ENCODE results near the gene CPNE6.

DNA sequence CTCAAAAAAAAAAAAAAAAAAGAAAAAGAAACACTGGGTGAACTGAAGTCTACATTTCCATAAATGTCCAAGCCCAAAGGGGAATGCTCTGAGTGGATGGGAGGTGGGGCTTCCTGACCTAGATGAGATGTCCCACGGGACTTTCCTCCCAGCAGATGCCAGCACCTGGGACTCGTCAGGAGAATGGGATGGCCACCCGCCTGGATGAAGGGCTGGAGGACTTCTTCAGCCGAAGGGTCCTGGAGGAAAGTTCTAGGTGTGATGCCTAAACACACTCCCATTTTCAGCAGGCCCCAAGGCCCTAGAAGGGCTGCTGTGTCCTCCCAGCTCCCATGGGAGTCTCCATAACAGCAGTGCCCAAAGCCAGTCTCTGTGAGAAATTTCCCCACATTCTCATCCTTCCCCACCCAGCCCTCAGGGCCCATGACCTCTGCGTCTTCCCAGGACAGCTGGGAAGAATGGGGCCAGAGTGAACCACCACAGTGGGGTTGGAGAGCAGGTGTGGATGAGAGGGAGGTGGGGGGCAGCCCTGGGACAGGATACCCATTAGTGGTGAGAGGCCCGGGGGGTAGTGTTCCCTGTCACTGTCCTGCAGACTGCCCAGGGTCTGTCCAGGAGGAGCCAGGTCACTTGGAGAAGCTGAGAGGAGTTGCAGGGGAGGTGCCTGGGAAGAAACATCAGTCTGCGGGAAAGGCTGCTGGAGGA, 7.1 kb upstream of the CPNE6 start:
- TF ChIP-seq TCF12 (IDR thresholded peaks at IDR 0.05), result no peak
- TF ChIP-seq RCOR1 (IDR thresholded peaks at IDR 0.05; ENCODE audit: low read length), result no peak
- TF ChIP-seq MEF2A (IDR thresholded peaks at IDR 0.05; ENCODE audit: borderline replicate concordance, low read depth), result no peak
- TF ChIP-seq, protein P1, sequence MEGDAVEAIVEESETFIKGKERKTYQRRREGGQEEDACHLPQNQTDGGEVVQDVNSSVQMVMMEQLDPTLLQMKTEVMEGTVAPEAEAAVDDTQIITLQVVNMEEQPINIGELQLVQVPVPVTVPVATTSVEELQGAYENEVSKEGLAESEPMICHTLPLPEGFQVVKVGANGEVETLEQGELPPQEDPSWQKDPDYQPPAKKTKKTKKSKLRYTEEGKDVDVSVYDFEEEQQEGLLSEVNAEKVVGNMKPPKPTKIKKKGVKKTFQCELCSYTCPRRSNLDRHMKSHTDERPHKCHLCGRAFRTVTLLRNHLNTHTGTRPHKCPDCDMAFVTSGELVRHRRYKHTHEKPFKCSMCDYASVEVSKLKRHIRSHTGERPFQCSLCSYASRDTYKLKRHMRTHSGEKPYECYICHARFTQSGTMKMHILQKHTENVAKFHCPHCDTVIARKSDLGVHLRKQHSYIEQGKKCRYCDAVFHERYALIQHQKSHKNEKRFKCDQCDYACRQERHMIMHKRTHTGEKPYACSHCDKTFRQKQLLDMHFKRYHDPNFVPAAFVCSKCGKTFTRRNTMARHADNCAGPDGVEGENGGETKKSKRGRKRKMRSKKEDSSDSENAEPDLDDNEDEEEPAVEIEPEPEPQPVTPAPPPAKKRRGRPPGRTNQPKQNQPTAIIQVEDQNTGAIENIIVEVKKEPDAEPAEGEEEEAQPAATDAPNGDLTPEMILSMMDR (IDR thresholded peaks at IDR 0.05), result no peak
- no peak for TF ChIP-seq TEAD4 (IDR thresholded peaks at IDR 0.05; ENCODE audit: borderline replicate concordance, insufficient read depth)
- TF ChIP-seq EP300 (IDR thresholded peaks at IDR 0.05; ENCODE audit: borderline replicate concordance in 1 of 2, low read depth in 1 of 2, low read length in 1 of 2), result no peak
- no peak for TF ChIP-seq POLR2AphosphoS5 (IDR thresholded peaks at IDR 0.05; ENCODE audit: low read depth, low read length)
- no peak for TF ChIP-seq RAD21 (IDR thresholded peaks at IDR 0.05; ENCODE audit: low read length)
- TF ChIP-seq, protein P2, sequence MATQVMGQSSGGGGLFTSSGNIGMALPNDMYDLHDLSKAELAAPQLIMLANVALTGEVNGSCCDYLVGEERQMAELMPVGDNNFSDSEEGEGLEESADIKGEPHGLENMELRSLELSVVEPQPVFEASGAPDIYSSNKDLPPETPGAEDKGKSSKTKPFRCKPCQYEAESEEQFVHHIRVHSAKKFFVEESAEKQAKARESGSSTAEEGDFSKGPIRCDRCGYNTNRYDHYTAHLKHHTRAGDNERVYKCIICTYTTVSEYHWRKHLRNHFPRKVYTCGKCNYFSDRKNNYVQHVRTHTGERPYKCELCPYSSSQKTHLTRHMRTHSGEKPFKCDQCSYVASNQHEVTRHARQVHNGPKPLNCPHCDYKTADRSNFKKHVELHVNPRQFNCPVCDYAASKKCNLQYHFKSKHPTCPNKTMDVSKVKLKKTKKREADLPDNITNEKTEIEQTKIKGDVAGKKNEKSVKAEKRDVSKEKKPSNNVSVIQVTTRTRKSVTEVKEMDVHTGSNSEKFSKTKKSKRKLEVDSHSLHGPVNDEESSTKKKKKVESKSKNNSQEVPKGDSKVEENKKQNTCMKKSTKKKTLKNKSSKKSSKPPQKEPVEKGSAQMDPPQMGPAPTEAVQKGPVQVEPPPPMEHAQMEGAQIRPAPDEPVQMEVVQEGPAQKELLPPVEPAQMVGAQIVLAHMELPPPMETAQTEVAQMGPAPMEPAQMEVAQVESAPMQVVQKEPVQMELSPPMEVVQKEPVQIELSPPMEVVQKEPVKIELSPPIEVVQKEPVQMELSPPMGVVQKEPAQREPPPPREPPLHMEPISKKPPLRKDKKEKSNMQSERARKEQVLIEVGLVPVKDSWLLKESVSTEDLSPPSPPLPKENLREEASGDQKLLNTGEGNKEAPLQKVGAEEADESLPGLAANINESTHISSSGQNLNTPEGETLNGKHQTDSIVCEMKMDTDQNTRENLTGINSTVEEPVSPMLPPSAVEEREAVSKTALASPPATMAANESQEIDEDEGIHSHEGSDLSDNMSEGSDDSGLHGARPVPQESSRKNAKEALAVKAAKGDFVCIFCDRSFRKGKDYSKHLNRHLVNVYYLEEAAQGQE (IDR thresholded peaks at IDR 0.05; ENCODE audit: low read depth, low read length), result no peak
- no peak for TF ChIP-seq SIN3A (IDR thresholded peaks at IDR 0.05; ENCODE audit: borderline replicate concordance, low read depth, low read length)
- TF ChIP-seq TAF1 (IDR thresholded peaks at IDR 0.05; ENCODE audit: borderline replicate concordance, low read depth, low read length), result no peak
- TF ChIP-seq EZH2phosphoT487 (IDR thresholded peaks at IDR 0.05; ENCODE audit: borderline replicate concordance, low read depth), result no peak
- no peak for TF ChIP-seq RFX5 (IDR thresholded peaks at IDR 0.05; ENCODE audit: low read length)
- TF ChIP-seq GABPA (IDR thresholded peaks at IDR 0.05; ENCODE audit: low read depth), result no peak

Data from SK-N-SH (cell line).